GM19239 (cell line): Measurements from ENCODE around the gene EFTUD2.
"Not testable (repeated sequence)": the region's sequence is repeated elsewhere in the genome, so short reads cannot be mapped to it uniquely, and the experiment has no call there.

Source experiments
- DNase-seq: peaks from one replicate; pipeline ENCODE4 v3.0.0; 2011; ENCODE audit warnings: low spot score; ENCODE audit not compliant: insufficient read length
- FAIRE-seq: peaks from 2 replicates; lab custom pipeline; 2011; peaks lifted over from hg19 to GRCh38; lab: Jason Lieb, UNC

EFTUD2 gene

GRCh38 chr17:44899074-44899782, at the start of gene EFTUD2:
Gene EFTUD2, minus strand, starts transcription at chr17:44899445. Its CDS starts 4,924 bp downstream, at chr17:44894521.
- peak; percentile 97 for FAIRE-seq
- peak; percentile 88 for DNase-seq

GRCh38 chr17:44948315-44948795, 49.1 kb upstream of the EFTUD2 start:
- no peak for FAIRE-seq
- no peak for DNase-seq

DNA sequence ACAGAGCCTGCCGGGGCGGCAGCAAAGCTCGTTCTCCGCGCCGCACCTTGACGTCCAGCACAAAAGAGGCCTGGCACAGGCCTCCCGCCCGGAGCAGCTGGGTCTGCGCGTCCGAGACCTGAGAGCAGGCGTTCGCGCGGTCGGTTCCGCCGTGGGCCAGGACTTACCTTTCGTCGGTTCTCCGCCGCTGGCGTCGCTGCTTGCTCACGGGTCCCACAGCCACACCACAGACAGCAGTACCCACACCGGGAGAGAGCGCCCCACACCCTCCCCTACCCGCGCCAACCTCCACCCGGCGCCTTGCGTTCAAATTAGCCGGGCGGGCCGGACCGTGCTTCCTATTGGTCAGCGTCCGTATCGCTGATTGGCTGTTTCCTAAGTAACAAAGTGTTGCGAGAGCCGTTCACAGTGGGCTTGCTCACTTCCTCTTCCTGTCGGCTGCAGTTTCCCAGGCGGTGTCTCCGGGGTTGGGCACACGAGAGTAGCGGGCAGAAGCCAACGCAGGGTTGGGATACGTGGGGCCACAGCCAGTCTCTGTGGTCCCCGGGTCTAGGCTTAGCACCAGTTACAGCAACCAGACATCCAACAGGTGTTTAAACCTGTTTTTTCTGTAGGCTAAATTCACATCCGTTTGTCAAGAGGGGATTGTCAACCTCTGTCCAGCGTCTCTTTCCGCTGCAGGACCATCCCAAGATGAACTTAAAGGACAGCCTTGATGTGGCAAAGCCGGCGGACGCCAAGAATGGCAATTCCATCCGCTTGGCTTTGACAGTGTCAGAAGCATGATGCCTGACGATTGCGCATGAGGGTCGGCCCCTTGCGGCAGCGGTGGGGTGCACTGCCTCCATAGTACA, 48.4 kb upstream of the EFTUD2 start, which contains the start of gene KIF18B:
Gene KIF18B (minus strand): TSS at position 313 of the 854 bp plus-strand sequence. CDS start 11,429 bp downstream, outside the sequence.
- FAIRE-seq, result peak; percentile 92
- peak; percentile 94 for DNase-seq

GRCh38 chr17:44945652-44946051, 46.4 kb upstream of the EFTUD2 start:
- not testable (repeated sequence) for DNase-seq, FAIRE-seq

GRCh38 chr17:44942456-44942855, 43.2 kb upstream of the EFTUD2 start:
- no peak for DNase-seq
- FAIRE-seq, result no peak

DNA sequence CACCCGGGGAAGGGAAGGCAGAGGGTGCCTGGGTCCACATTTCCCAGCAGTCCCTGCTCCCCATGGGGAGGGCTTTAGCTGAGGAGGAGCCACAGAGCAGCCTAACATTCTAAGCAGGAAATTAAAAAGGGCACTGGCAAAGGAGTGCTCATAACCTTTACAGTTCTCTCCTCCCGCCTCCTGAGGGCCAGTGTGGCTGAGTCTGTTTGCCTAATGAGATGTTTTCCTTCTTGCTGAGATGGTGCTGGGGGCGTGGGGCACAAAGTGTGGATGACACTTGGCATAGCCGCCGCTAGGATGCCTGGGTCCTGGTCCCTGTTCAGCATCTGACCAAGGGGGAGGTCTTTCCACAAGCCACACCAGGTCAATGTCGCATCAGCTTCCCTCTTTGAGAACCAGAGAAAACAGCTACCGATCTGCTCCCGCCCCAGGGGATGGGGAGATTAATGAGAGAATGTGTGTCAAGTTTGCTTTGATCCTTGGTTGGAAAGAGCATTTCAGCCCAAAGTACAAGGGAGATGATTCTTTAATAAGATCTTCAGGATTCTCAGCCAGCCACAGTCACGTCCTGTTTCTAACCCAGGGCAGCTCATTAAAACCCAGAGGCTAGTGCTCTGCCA, 42.6 kb upstream of the EFTUD2 start:
- no peak for FAIRE-seq
- no peak for DNase-seq

GRCh38 chr17:44940768-44941167, 41.5 kb upstream of the EFTUD2 start:
- no peak for FAIRE-seq
- no peak for DNase-seq

GRCh38 chr17:44940317-44940716, 41.1 kb upstream of the EFTUD2 start:
- DNase-seq, result no peak
- no peak for FAIRE-seq

GRCh38 chr17:44935116-44935515, 35.9 kb upstream of the EFTUD2 start:
- no peak for DNase-seq
- no peak for FAIRE-seq

DNA sequence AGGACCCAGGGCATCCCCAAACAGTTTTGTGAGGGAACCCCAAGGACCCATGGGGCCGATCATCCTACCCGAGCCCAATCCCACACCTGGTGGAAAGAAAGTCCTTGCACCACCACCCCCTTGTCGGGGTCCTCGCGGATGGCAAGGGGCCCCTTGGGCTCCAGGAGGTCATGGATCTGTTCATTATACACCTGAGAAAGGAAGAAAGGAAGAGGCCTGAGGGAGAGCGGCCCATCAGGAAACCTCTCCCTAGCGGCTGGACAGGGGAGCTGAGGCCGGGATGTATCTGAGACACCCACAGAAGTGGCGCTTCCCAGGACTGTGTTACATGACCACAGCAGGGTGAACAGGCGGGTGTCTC, 35.5 kb upstream of the EFTUD2 start:
- no peak for FAIRE-seq
- DNase-seq, result no peak

DNA sequence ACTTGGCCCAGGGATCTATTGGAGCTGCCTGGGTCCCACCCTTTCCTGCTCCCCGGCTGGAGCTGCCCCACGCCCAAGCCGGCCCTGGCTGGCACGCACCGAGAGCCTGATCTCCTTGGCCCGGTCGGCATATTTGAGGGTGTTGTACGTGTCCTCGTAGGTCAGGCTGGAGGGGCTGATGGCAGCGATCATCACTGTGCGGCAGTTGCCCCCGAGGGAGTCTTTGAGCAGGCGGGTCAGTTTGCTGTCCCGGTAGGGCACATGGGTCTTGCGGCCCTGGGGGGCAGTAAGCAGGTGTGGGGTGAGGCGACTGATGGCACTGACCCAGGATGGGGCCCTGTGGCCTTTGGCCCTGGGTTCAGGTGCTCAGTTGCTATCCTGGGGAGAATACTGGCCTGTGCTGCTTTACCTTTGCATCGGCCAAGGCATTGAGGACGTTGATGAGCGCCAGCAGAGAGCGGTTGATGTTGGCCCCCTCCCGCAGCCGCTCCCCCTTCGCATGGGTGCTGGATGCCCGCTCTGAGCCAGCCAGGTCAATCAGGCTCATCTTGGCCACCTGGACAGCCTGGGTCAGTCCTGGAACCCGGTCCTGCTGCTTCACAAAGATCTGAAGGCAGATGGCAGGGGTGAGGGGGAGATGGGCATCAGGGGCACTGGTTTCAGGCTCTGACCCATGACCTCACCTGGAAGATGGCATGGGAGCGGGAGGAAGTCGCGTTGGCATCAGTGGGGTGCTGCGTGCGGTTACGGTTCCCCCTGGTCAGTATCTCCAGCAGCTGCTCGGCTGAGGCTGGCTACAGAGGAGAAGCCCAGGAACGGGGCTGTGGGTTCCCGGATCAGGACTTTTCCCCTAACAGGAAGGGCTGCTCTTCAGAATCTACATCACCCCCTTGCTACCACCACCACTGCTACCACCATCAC, 34.8 kb upstream of the EFTUD2 start:
- FAIRE-seq (no peak), DNase-seq (no peak)

DNA sequence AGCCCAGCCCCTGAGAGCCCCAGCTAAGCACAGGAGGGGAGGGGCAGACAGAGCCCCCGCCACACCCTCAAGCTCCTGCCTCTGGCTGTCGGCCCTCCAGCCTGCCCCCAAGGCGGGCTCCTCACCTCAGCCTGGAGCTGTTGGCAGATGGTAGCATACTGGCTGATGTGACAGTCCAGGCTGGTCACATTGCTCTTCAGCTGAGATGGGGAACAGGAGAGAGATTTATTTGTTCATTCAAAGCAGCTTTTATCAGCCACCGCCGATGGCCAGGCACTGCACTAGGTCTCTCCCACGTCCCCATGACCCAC, 33.5 kb upstream of the EFTUD2 start:
- FAIRE-seq (no peak), DNase-seq (no peak)

DNA sequence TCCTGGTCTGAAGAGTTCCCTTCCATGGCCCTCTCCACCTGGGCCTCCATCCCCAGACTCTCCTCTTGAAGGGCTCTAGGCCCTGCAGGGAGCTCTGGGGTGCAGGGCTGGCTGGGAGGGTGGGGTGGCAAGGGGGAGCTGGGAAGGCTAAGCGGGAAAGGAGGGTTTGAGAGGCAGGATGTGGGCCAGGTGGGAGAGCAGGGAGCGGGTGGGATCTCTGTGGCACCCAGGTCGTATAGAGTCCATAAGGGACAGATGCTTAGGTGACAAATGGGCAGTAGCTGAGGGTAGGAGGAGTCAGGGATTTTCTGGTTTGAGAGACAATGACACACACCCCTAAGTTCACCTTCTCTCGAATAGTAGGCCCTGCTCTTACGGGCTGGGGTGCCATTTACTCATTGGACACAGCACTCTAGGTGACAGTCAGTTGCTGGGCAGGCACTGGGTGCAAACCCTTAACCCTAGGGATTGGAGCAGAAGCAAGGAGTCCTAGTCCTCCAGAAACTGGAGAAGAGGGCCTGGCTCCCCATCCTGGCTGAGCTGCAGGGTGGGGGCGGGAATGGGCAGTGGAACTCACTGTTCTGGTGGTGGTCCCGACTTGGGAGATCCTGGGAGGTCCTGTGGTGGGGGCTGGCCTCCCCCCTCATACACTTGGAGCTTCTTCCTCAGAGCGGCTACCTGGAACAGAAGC, 33.0 kb upstream of the EFTUD2 start:
- no peak for FAIRE-seq

DNA sequence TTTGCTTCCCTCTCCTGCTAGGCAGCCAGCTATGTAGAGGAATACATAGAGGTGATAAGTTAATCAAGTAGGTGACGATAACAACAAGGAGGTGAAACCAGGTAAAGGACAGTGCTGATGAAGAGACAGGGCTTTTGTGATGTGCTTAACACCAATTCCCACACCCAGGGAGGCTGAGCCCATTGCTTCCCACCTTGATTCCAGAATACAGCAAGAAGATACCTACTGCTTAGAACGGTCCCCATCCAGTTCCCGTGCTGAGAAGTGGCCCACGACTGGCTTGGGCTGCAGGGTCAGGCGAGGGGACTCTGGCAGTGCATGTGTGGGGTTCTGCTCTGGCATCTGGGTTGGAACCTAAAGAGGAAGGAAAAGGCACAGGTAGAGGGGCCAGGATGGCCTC, 32.1 kb upstream of the EFTUD2 start:
- DNase-seq, result no peak
- FAIRE-seq, result no peak

More for the DNA sequence above, 33.0 kb upstream of the EFTUD2 start:
- no peak for DNase-seq

DNA sequence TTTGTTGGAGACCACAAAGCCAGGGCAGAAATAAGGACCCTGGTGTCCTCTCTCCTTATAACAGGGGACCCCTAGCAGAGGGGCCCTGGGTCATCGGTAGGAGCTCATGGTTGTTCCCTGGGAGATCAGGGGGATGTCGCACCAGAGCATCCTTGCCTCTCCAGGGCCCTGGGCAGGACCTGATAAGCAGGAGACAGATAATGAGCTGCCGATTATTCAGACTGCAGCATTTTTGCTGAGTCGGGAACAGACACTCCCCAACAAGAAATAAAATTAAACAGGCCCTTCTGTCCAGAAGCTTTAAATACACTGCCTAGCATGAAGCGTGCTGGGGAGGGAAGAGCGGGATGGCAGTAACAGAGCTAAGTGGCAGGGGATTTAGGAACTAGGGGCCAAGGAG, 31.4 kb upstream of the EFTUD2 start:
- FAIRE-seq (no peak), DNase-seq (no peak)

GRCh38 chr17:44928950-44929720, 29.9 kb upstream of the EFTUD2 start:
- FAIRE-seq (no peak), DNase-seq (no peak)

- FAIRE-seq (no peak), DNase-seq (no peak)
Observed at GRCh38 chr17:44928136-44928535, 28.9 kb upstream of the EFTUD2 start.

DNA sequence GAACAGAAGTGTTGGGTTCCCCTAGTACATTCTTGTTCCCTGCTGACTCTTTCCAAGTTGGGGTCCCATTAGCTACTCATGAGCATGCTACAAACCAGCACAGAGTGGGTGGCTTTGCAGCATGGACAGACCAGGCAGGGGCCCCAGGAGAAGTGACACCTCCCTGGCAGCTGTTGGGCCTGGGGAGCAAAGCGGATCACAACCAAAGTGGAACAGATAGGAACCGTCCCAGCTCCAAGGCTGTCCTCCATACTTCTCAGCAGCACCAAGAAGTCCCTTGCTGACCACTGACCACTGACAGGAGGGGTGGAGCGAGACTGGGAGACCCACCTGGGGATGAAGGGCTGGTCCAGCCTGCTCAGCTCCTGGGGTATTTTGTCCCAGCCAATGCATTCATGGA, 28.5 kb upstream of the EFTUD2 start:
- FAIRE-seq (no peak), DNase-seq (no peak)
